NCI-H526 treated with DMSO at 0.1 percent for 48 hours (cell line): ENCODE data around the gene C11orf65.

Source experiments
- DNase-seq: peaks from one replicate; lab custom pipeline; 2025; lab: John Stamatoyannopoulos, UW

The C11orf65 gene

DNA sequence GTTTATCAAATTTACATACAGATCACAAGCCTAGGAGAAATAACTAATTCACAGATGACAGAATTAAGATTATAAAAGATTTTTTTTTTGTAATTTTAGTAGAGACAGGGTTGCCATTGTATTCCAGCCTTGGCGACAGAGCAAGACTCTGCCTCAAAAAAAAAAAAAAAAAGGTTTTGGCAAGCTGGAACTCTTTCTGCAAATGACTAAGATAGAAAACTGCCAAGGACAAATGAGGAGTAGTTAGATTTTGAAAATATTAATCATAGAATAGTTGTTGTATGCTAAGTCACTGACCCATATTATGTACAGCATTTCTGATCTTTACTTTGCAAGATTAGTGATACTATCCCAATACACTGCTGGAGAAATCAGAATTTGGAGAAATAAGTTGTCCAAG, 99.2 kb downstream of the C11orf65 start:
- no peak for DNase-seq

DNA sequence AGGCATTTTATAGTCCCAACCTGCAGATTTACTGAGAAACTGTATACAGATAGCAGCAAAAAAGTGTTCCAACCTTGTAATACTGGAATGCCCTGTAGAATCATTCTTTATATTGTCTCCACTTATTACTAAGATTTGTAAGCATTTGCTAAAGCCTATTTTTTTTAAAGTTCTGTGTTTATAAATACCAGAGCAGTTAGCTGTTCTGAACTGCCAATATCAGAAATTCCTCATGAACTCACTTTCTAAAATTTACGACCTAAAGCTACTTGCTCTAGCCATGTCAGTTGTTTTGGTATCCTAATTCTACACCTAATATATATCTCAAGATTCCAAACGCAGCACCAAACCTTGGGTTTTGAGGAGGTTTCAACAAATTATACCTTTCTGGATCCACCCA, 103.2 kb downstream of the C11orf65 start:
- no peak for DNase-seq

DNA sequence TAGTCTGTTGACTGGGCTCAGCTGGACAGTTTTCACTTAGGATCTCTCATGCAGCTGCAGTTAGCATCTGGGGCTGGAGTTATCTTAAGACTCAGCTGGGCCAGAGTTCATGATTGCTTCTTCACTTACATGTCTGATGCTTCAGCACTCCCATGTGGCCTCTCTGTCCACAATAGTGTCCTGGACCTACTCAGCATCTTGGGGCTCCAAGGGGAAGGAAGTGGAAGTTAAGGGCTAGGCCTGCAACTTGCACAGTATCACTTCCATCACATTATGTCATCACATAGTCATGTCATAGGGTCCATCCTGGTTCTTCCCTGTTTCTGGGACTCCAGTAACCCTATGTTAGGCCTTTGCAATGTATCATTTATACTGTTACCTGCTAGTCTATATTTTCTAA, 115.9 kb downstream of the C11orf65 start:
- DNase-seq = no peak

DNA sequence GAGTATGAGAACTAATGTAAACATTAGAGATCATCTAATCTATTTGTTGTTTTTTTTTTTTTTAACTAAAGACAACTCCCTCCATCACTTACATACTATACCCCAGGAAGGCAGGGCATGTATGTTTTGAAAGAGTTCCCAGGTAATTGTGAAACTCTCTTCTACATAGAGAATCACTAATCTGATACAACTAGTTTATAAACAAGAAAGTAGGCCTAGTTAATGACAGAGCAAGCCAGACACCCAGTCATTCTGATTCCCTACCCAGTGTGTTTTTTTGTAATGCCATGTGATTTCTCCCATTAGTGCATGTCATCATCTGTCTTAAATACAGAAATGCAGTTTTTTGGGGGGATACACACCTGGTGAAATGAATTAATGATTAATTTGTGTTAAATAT, 120.9 kb downstream of the C11orf65 start:
- no peak for DNase-seq

DNA sequence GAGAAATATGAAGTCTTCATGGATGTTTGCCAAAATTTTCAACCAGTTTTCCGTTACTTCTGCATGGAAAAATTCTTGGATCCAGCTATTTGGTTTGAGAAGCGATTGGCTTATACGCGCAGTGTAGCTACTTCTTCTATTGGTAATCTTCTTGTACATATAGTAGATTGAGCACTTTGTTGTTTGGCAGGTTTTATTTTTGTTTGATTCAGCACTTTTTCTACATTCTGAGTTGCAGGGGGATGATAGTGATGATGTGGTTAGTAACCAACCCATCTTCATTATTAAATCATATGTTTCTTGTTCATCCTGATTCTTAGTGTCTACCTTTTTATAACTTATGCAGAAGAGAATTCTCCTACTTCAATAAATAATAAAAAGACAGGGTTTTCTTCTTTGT, 121.6 kb downstream of the C11orf65 start:
- no peak for DNase-seq

DNA sequence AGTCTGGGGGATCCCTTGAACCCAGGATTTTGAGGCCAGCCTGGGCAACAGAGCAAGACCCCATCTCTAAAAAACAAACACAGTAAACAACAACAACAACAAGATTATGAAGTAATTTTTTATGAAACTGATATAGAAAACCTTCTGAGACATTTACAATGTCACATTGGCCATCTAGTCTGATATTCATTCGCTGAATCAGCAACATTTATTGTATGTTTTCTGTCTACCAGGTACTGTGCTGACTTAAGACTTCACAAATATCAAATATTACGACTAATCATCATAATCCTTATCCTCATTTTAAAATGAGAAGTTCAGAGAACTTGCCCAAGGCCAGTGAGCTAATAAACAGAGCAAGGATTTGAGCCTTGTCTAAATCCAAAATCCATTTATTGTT, 123.6 kb downstream of the C11orf65 start:
- DNase-seq = no peak

DNA sequence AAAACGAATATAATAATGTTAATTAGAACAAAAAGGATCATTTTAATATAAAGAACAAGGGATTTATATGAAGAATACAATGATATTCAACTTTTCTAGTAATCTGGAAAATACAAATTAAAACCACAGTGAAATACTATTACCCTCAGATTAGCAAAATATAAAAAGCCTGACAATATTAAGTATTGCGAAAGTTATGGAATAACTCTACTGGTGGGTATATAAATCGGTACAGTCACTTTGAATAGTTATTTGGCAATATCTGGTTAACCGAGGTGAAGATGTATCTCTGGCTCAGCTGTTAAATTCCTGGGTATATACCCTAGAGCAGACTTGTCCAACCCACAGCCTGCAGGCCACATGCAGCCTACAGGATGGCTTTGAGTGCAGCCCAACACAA, 125.7 kb downstream of the C11orf65 start:
- DNase-seq = no peak

DNA sequence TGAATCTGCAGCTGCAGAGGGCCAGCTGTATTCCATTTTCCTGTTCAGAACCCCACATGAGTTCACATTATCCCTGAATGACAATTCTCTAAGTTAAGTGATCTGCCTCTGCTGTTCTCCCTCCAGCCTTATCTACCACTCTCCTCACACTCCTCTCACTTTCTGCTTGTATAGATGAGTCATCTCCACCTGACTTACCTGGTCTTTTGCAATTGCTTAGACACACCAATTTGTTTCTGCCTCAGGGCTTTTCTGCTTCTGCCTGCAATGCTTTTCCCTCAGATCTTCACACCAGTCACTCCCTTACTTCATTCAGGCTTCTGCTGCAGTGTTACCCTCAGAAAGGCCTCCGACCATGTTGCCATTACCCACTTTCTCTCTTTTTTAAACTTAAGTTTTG, 126.4 kb downstream of the C11orf65 start:
- no peak for DNase-seq

DNA sequence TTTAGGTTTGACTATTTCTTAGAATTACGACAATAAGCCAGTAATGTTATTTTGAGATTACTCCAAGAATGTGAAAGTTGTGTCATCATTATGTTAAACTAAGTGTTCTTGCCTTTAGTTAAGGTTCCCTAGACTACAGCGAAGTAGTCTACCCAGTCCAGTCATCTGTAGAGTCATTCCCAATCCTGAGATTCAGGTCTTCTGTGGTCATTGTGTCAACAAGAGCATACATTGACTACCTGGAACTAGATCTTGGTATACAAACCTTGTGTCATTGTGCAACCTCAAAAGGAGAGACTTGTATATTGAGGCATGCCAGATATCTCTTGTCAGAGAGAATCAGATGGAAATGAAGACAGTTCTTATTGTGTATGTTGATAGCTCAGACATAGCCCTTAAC, 128.6 kb downstream of the C11orf65 start:
- DNase-seq = no peak

DNA sequence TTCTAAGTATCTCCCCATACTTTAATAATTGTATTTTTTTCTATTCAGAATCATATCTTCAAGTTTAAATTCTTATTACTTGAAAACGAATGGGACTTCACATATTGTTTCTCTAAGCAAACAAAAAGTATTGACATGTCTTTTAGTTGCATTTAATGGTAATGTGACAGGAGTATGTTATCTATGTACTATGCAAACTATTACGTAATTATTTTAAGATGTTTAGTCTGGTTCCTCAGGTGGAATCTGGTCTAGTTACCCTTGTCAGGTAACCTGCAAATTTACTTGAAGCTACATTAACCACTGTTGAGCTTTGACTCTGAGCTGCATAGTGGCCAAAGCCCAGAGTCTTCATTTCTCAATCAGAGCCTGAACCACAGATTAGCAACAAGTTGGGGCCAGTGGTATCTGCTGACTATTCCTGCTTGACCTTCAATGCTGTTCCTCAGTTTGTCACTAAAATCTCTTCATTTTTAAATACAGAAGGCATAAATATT, 133.9 kb downstream of the C11orf65 start:
- DNase-seq = no peak
